ENCODE measurements around the gene GALNT1. TPM values are rescaled to one million over a fixed set of nuclear protein-coding genes. Genes with fewer than 3 reads are reported as not detected.

Gene GALNT1
- total and polyA plus RNA-seq, 2 donors (not counting 1 experiment from before 2014, with no cell fraction given) = 7.5 to 51.3 TPM

DNA sequence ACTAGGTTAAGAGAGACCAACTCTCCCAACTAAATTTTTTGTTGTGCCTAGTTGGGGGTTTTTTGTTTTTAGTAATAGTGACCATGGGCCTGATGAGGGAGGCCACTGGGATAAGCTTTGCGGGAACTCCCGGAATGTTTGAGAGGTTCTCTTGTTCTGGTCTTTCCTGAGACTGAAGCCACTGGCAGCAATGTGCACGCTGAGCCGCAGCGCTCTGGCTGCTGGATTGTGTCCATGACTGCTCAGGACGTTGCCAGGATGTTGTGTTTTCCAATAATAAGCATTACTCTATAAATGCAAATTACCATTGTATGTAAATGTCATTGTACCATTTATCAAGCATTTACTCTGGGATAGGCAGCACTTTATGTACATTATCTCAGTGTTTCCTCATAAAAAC is 126.1 kb downstream of the GALNT1 start:
- no peak overlapping the region for H2AFZ ChIP-seq (ENCODE audit: insufficient read depth, low read depth, low read length, poor library complexity, severe bottlenecking)
- no peaks in the 10 kb centered on the region for H3K79me2 ChIP-seq (ENCODE audit: control insufficient read depth, insufficient read depth, low read length)
- no peak overlapping the region for H3K9ac ChIP-seq (ENCODE audit: low read length)
- no peaks in the 10 kb centered on the region for H3K4me1 ChIP-seq (ENCODE audit: control insufficient read depth in 2 of 2, insufficient read depth in 2 of 2, low read length in 2 of 2)
- 100% methylated on average over 2 of the region's 6 CpGs for WGBS (ENCODE audit: insufficient coverage)
- intact Hi-C loops (cut with micrococcal nuclease) = no loop called here
- DNase-seq = no peak
- TF ChIP-seq, protein P1, sequence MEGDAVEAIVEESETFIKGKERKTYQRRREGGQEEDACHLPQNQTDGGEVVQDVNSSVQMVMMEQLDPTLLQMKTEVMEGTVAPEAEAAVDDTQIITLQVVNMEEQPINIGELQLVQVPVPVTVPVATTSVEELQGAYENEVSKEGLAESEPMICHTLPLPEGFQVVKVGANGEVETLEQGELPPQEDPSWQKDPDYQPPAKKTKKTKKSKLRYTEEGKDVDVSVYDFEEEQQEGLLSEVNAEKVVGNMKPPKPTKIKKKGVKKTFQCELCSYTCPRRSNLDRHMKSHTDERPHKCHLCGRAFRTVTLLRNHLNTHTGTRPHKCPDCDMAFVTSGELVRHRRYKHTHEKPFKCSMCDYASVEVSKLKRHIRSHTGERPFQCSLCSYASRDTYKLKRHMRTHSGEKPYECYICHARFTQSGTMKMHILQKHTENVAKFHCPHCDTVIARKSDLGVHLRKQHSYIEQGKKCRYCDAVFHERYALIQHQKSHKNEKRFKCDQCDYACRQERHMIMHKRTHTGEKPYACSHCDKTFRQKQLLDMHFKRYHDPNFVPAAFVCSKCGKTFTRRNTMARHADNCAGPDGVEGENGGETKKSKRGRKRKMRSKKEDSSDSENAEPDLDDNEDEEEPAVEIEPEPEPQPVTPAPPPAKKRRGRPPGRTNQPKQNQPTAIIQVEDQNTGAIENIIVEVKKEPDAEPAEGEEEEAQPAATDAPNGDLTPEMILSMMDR (IDR thresholded peaks at IDR 0.05) = no peak
- TF ChIP-seq EZH2 (IDR thresholded peaks at IDR 0.05; ENCODE audit: borderline replicate concordance, insufficient read depth, low read depth, low read length, poor library complexity, severe bottlenecking) = no peak
- ChIA-PET POLR2A (no interaction called here), CTCF (no interaction called here)
- H3K27me3 ChIP-seq (replicated peaks in 1 of 4; ENCODE audit: control extremely low read depth in 1 of 4, control insufficient read depth in 3 of 4, insufficient read depth in 4 of 4, low read length in 3 of 4) = no peaks in the 10 kb centered on the region
- Mint-ChIP-seq H3K9me3 (ENCODE audit: insufficient read depth) (no peaks in the 10 kb centered on the region), H3K27me3 (no peaks in the 10 kb centered on the region), H3K27ac (no peak overlapping the region), H3K4me3 (no peak overlapping the region), H3K4me1 (peaks cover 1% of the 10 kb centered on the region)
- H4K20me1 ChIP-seq (ENCODE audit: control insufficient read depth, insufficient read depth, low read length, poor library complexity, severe bottlenecking) = no peaks in the 10 kb centered on the region
- no peak overlapping the region for H3K4me2 ChIP-seq (replicated peaks; ENCODE audit: low read depth, low read length, poor library complexity, severe bottlenecking)
- no peak overlapping the region for H3K4me3 ChIP-seq (ENCODE audit: control extremely low read depth in 1 of 5, extremely low read depth in 1 of 5, insufficient read depth in 1 of 5, low read depth in 2 of 5, low read length in 4 of 5)
- H3K27ac ChIP-seq (ENCODE audit: low read length in 2 of 2) = no peak overlapping the region
- ATAC-seq (ENCODE audit: low read depth) = no peak
- peaks cover 11 to 12% of the 10 kb centered on the region in 2 experiments for H3K36me3 ChIP-seq (replicated peaks in 1 of 2; ENCODE audit: control extremely low read depth in 1 of 2, control insufficient read depth in 1 of 2, extremely low read depth in 1 of 2, insufficient read depth in 2 of 2, low read length in 1 of 2)
- no peaks in the 10 kb centered on the region for H3K9me3 ChIP-seq (ENCODE audit: control extremely low read depth in 1 of 3, control insufficient read depth in 2 of 3, insufficient read depth in 1 of 3, low read length in 2 of 3)

DNA sequence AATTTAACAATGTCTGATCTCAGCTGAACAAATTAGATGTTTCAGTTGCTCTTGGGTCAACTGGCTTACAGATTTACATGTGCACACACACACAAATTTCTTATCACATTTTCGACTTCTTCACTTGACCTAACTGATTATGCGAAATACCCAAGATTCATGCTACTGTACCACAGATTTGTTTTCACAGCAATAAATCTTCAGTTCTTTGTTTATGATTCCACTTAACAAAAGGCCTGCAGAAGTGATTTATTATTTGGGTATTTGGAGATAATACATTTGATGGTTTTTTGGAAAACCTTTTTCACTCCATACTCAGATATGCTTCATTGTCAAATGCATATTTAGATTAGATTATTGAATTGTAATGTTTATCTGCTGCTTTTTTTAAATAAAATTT is 129.0 kb downstream of the GALNT1 start:
- Histone ChIP-seq H3K4me2 (replicated peaks; ENCODE audit: low read depth, low read length, poor library complexity, severe bottlenecking) (no peak overlapping the region), H3K4me3 (ENCODE audit: control extremely low read depth in 1 of 5, extremely low read depth in 1 of 5, insufficient read depth in 1 of 5, low read depth in 2 of 5, low read length in 4 of 5) (no peak overlapping the region), H3K36me3 (replicated peaks in 1 of 2; ENCODE audit: control extremely low read depth in 1 of 2, control insufficient read depth in 1 of 2, extremely low read depth in 1 of 2, insufficient read depth in 2 of 2, low read length in 1 of 2) (peaks cover 6 to 12% of the 10 kb centered on the region in 2 experiments), H3K4me1 (ENCODE audit: control insufficient read depth in 2 of 2, insufficient read depth in 2 of 2, low read length in 2 of 2) (no peaks in the 10 kb centered on the region), H3K27me3 (replicated peaks in 1 of 4; ENCODE audit: control extremely low read depth in 1 of 4, control insufficient read depth in 3 of 4, insufficient read depth in 4 of 4, low read length in 3 of 4) (no peaks in the 10 kb centered on the region), H2AFZ (ENCODE audit: insufficient read depth, low read depth, low read length, poor library complexity, severe bottlenecking) (no peak overlapping the region), H3K27ac (ENCODE audit: low read length in 2 of 2) (no peak overlapping the region), H4K20me1 (ENCODE audit: control insufficient read depth, insufficient read depth, low read length, poor library complexity, severe bottlenecking) (no peaks in the 10 kb centered on the region), H3K9me3 (ENCODE audit: control extremely low read depth in 1 of 3, control insufficient read depth in 2 of 3, insufficient read depth in 1 of 3, low read length in 2 of 3) (no peaks in the 10 kb centered on the region), H3K79me2 (ENCODE audit: control insufficient read depth, insufficient read depth, low read length) (no peaks in the 10 kb centered on the region), H3K9ac (ENCODE audit: low read length) (no peak overlapping the region)
- H3K4me1 Mint-ChIP-seq = peaks cover 1% of the 10 kb centered on the region
- H3K27ac Mint-ChIP-seq = no peak overlapping the region
- no peaks in the 10 kb centered on the region for H3K9me3 Mint-ChIP-seq (ENCODE audit: insufficient read depth)
- intact Hi-C loops (cut with micrococcal nuclease) = no loop called here
- WGBS (ENCODE audit: insufficient coverage) = 100% methylated on average over 1 of the region's 2 CpGs
- DNase-seq (no peak), ATAC-seq (ENCODE audit: low read depth) (no peak)
- POLR2A ChIA-PET = no interaction called here
- no peaks in the 10 kb centered on the region for H3K27me3 Mint-ChIP-seq
- no peak overlapping the region for H3K4me3 Mint-ChIP-seq
- CTCF ChIA-PET = interaction anchor here (1.0 kb wide), 1 partner anchor 19 kb away, joined by 3 read pairs; no protein-coding TSS in a partner anchor
- TF ChIP-seq, protein P1 (IDR thresholded peaks at IDR 0.05) = no peak
- no peak for TF ChIP-seq EZH2 (IDR thresholded peaks at IDR 0.05; ENCODE audit: borderline replicate concordance, insufficient read depth, low read depth, low read length, poor library complexity, severe bottlenecking)
